ENCODE measurements around the gene DNAJB8.

Gene DNAJB8

DNA sequence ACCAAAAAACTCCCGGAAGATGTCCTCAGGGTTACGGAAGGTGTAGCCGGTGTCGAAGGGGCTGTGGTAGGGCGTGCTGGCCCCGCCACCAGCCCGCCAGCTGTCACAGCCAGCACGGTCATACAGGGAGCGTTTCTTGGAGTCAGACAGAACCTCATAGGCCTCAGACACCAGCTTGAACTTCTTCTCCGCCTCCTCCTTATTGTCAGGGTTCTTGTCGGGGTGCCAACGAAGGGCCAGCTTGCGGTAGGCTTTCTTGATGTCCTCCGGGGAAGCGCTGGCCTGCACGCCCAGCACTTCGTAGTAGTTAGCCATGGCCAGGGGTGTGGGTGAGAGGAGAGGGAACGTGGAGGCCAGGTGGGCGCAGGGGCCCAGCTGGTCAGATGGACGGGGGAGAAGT is 3.8 kb downstream of the DNAJB8 start:
- no peak for TF ChIP-seq TCF12 (IDR thresholded peaks at IDR 0.05; ENCODE audit: low read depth)
- no peak for TF ChIP-seq CEBPB (IDR thresholded peaks at IDR 0.05)
- no peak for TF ChIP-seq EP300 (IDR thresholded peaks at IDR 0.05; ENCODE audit: borderline replicate concordance)
- TF ChIP-seq RAD21 (IDR thresholded peaks at IDR 0.05; ENCODE audit: low read depth), result no peak
- TF ChIP-seq EGR1 (IDR thresholded peaks at IDR 0.05), result no peak
- no peak for TF ChIP-seq CREB1 (IDR thresholded peaks at IDR 0.05; ENCODE audit: low read depth)
- TF ChIP-seq, protein P1, sequence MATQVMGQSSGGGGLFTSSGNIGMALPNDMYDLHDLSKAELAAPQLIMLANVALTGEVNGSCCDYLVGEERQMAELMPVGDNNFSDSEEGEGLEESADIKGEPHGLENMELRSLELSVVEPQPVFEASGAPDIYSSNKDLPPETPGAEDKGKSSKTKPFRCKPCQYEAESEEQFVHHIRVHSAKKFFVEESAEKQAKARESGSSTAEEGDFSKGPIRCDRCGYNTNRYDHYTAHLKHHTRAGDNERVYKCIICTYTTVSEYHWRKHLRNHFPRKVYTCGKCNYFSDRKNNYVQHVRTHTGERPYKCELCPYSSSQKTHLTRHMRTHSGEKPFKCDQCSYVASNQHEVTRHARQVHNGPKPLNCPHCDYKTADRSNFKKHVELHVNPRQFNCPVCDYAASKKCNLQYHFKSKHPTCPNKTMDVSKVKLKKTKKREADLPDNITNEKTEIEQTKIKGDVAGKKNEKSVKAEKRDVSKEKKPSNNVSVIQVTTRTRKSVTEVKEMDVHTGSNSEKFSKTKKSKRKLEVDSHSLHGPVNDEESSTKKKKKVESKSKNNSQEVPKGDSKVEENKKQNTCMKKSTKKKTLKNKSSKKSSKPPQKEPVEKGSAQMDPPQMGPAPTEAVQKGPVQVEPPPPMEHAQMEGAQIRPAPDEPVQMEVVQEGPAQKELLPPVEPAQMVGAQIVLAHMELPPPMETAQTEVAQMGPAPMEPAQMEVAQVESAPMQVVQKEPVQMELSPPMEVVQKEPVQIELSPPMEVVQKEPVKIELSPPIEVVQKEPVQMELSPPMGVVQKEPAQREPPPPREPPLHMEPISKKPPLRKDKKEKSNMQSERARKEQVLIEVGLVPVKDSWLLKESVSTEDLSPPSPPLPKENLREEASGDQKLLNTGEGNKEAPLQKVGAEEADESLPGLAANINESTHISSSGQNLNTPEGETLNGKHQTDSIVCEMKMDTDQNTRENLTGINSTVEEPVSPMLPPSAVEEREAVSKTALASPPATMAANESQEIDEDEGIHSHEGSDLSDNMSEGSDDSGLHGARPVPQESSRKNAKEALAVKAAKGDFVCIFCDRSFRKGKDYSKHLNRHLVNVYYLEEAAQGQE (IDR thresholded peaks at IDR 0.05; ENCODE audit: low read depth), result no peak
- no peak for TF ChIP-seq TAF1 (IDR thresholded peaks at IDR 0.05; ENCODE audit: low read depth)
- TF ChIP-seq, protein P2, sequence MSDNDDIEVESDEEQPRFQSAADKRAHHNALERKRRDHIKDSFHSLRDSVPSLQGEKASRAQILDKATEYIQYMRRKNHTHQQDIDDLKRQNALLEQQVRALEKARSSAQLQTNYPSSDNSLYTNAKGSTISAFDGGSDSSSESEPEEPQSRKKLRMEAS (IDR thresholded peaks at IDR 0.05), result no peak

DNA sequence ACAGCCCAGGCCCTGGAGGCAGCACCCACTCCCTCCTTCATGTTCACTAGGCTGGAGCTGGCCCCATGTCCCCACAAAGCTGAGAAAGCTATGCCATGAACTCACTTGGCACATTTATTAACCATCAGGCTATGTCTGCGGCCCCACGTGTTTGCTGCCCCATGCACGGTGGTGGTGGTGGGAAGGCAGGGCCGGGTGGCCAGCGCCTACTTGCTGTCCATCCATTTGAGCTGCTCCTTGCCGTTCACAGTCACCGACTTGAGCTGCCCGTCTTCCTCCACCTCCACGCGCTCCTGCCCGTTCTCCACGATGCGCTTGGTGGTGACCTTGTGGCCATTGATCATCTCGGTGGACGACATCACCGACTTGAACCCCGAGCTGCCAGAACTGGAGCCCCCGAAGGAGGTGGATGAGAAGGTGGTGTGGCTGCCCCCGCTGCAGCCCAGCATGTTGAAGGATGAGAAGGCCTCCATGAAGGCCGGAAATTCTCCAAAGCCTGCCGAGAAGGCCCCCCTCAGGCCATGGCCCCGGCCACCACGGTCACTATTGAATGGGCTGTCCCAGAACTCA is 4.3 kb downstream of the DNAJB8 start:
- TF ChIP-seq YY1 (IDR thresholded peaks at IDR 0.05; ENCODE audit: low read depth) (no peak), FOXM1 (IDR thresholded peaks at IDR 0.05; ENCODE audit: borderline replicate concordance, low read depth) (no peak), NFIC (IDR thresholded peaks at IDR 0.05) (no peak), TCF12 (IDR thresholded peaks at IDR 0.05; ENCODE audit: low read depth) (no peak), TAF1 (IDR thresholded peaks at IDR 0.05; ENCODE audit: low read depth) (no peak), TEAD4 (IDR thresholded peaks at IDR 0.05) (no peak), CREB1 (IDR thresholded peaks at IDR 0.05; ENCODE audit: low read depth) (no peak), EP300 (IDR thresholded peaks at IDR 0.05; ENCODE audit: borderline replicate concordance) (no peak)
- TF ChIP-seq, protein P3, sequence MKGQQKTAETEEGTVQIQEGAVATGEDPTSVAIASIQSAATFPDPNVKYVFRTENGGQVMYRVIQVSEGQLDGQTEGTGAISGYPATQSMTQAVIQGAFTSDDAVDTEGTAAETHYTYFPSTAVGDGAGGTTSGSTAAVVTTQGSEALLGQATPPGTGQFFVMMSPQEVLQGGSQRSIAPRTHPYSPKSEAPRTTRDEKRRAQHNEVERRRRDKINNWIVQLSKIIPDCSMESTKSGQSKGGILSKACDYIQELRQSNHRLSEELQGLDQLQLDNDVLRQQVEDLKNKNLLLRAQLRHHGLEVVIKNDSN (IDR thresholded peaks at IDR 0.05), result no peak
- TF ChIP-seq, protein P2 (IDR thresholded peaks at IDR 0.05), result no peak
- TF ChIP-seq, protein P1 (IDR thresholded peaks at IDR 0.05; ENCODE audit: low read depth), result no peak

DNA sequence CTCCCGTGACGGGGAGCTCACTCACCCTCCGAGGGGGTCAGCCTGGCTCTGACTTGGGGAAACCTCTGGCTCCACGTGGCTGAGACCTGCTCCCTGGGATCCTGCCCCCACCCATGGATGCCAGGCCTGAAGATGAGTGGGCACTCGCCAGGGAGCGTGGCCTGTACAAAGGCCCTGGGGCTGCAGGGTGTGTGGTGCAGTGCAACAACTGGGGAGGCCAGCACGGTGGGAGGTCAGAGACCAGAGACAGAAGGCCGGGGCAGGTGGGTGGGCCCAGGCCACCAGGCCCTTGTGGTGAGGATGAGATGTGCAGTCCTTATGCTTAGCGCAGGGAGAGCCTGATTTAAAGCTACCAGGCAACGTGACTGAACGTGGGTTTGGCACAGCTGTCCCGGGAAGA is 5.0 kb downstream of the DNAJB8 start:
- TF ChIP-seq EGR1 (IDR thresholded peaks at IDR 0.05), result no peak

DNA sequence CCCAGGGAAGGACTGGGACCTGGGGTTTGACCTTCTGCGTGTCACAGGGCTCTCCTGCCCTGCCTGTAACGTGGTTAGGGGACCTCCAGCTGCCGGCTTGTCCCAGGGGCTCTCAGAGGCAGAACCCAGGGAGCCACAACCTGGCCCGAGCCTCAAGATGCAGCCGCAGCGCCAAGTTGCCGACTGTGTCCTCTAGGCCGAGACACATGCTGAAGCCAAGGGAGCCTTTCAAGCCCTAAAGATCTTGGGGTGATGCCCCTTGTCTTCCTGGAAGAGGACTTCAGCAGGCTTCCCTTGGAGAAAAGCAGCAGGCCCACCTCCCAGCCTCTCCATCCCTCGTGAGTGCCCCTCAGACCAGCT is 7.2 kb downstream of the DNAJB8 start:
- TF ChIP-seq TEAD4 (IDR thresholded peaks at IDR 0.05) (no peak), RAD21 (IDR thresholded peaks at IDR 0.05; ENCODE audit: low read depth) (no peak), ZBTB7A (IDR thresholded peaks at IDR 0.05; ENCODE audit: low read depth) (no peak), CEBPB (IDR thresholded peaks at IDR 0.05) (no peak), YY1 (IDR thresholded peaks at IDR 0.05; ENCODE audit: low read depth) (no peak), CREB1 (IDR thresholded peaks at IDR 0.05; ENCODE audit: low read depth) (no peak), TCF12 (IDR thresholded peaks at IDR 0.05; ENCODE audit: low read depth) (no peak), EP300 (IDR thresholded peaks at IDR 0.05; ENCODE audit: borderline replicate concordance) (no peak), NFIC (IDR thresholded peaks at IDR 0.05) (no peak), TAF1 (IDR thresholded peaks at IDR 0.05; ENCODE audit: low read depth) (no peak)
- TF ChIP-seq, protein P1 (IDR thresholded peaks at IDR 0.05; ENCODE audit: low read depth), result no peak
- TF ChIP-seq, protein P3 (IDR thresholded peaks at IDR 0.05), result no peak
- TF ChIP-seq, protein P2 (IDR thresholded peaks at IDR 0.05), result no peak

All from Ishikawa (cell line).